GM21723 (cell line): Measurements from ENCODE around the gene PEAR1.

Experiments used
- ATAC-seq: cut with Tn5 transposase; IDR thresholded peaks from one replicate; pipeline ENCODE4 v1.9.1; 2021; ENCODE audit warnings: mild to moderate bottlenecking, moderate library complexity; ENCODE audit not compliant: unreplicated experiment

Gene PEAR1

DNA sequence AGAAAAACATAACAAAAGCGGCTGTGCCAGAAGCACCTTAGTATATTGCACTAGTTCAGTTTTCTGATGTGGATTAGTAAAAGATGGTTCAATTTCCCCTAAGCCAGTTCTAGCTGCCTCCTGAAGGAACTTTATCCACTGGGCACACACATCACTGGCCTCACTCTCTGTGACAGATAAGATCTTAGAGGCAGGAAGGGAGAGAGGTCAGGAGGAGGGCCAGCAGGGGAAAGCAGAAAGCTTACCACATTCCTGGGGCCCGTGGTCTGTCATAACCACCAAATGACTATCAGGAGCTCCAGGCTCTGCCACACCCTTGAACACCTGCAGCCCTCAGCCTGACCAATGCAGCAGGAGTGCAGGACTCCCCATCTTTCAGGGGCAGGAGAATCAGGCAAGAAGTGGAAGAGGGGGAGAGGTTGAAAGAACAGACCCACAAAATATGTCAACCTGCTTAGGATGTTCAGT lies 64.8 kb downstream of the PEAR1 start:
- ATAC-seq = no peak

- ATAC-seq = no peak
Observed at GRCh38 chr1:156959414-156959813, 65.9 kb downstream of the PEAR1 start.

GRCh38 chr1:156959925-156960324 lies 66.4 kb downstream of the PEAR1 start:
- no peak for ATAC-seq

GRCh38 chr1:156961709-156962108 lies 68.2 kb downstream of the PEAR1 start:
- ATAC-seq = no peak

DNA sequence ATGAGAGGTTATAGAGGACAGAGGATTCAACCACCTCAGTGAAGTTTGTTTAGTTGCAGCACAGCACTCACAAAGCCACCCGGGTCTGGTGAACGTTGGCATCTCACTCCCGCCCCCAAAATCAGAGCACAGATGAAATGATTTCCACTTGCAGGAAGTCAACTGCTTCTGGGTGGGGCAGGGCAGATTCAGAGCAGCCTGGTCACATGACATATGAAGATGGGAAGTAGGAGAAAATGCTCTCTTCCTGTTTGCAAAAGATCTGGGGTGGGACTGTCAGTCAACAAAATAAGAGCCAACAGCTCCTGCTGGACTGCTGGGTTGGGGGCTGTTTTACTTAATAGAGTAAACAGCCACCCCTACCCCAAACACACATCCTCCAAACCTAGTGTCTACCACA lies 70.1 kb downstream of the PEAR1 start:
- ATAC-seq = no peak

- ATAC-seq = no peak
Observed at GRCh38 chr1:156964441-156964840, 70.9 kb downstream of the PEAR1 start.
